Activated CD4-positive, alpha-beta T cell treated with anti-CD3 and anti-CD28 coated beads, Interleukin-2, Interleukin-4, amounts not matched to agents 100 ng/mL and 50 ng/mL, durations not matched to agents 16 hours and 8 hours (primary cell): ENCODE measurements around the gene ALKBH3.
A peak's percentile ranks its signal among the peaks of the same experiment; 100 is the strongest.

Source experiments
- DNase-seq: peaks from one replicate; pipeline ENCODE4 v3.0.0-alpha.2; 2020; ENCODE audit warnings: low spot score

ALKBH3 gene

DNA sequence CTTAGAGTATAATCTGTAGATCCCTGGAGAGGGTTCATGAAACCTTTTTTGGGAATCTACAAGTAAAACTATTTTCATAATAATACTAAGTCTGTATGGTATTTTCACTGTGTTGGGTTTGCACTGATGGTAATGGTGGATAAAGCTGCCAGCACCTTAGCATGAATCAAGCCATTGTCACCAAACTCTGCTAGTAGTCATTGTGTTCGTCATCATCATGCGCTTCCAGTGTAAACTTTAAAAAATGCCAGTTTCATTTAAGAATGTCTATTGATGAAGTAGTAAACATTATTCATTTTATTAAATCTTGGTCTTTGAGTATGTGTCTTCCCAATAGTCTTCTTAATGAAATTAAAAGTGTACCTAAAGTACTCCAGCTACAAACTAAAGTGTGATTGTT lies 15.0 kb downstream of the ALKBH3 start:
- no peak for DNase-seq

- no peak for DNase-seq
Measured at GRCh38 chr11:43898574-43898973, 17.9 kb downstream of the ALKBH3 start.

GRCh38 chr11:43899094-43899493 lies 18.5 kb downstream of the ALKBH3 start:
- DNase-seq, result no peak

- no peak for DNase-seq
Measured at GRCh38 chr11:43901551-43901950, 20.9 kb downstream of the ALKBH3 start.

DNA sequence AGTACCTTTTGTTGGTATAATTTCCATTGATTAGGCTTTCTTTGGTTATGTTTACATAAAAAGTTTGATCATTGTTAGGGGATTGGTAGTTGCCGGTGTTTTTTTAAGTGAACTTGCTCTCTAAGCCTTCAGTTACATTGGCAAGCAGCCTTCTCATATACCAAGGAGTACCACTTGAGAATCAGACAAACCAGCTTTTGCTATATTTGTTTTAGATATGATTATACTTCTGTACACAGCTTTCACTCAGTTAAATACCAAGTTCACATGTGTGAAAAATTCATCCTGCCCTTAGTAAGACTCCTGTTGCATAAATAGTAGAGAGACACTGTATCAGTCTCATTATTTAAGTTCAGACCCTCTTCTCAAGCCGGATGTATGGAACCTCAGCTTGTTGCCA lies 22.4 kb downstream of the ALKBH3 start:
- no peak for DNase-seq

DNA sequence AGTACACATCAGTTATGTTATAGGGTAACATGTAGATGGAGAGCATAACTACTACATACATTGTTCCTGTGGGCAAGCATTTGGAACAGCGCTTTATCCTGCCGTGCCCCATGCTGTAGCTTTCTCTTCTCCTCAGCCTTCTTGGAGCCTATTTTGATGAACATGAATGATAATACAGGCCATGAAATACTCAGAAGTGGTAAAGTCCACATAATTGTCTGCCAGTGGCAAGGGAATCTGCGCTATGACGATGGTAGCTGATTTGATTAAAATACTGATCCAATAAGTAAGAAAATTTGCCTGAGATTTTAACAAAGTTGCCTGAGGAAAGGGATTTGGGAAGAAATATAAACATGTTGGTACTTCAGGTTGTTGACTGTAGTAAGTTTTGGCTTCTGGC lies 23.3 kb downstream of the ALKBH3 start:
- DNase-seq, result no peak

- DNase-seq, result no peak
Measured at GRCh38 chr11:43904742-43905535, 24.3 kb downstream of the ALKBH3 start.

DNA sequence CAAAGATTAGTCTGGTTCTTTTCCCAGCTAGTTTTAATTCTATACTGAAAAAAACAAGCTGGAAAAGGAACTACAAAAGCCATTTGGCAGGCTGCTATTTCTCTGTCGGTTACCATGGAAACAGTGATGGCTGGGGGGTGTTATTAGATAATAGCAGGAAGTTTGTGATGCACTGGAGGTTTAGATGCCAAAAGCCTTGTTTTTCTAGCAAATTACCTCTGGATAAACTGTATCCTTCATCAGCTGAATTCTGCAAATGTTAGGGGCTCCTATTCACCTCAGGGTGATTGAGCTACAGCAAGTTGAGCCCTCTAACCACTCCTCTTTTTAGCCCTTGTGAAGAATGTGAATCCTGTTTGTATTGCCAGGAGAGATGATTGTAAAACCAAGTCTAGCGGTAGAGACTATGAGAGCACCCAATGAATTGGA lies 25.2 kb downstream of the ALKBH3 start:
- DNase-seq, result no peak

GRCh38 chr11:43907028-43907975 lies 26.7 kb downstream of the ALKBH3 start:
- peak; percentile 3 for DNase-seq

GRCh38 chr11:43908191-43908590 lies 27.6 kb downstream of the ALKBH3 start:
- DNase-seq, result no peak

GRCh38 chr11:43908683-43909082 lies 28.1 kb downstream of the ALKBH3 start:
- no peak for DNase-seq

- DNase-seq, result no peak
Measured at GRCh38 chr11:43913829-43914380, 33.3 kb downstream of the ALKBH3 start.

DNA sequence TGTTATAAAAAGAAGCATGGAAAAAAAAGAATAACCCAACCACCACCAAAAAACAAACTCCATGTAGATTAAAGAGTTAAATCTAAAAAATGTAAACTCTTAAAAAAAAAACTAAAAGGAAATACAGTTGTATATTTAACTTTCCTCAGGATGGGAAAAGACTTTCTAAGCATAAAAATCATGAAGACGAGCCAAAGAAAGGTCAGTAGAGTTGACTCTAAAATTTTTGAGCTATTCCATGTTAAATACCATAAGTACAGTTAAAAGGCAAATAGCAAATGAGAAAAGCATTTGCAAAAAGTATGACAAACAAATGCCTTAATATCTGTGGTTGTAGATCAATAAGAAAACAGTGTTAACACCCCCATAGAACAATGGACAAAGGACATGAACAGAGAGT lies 33.8 kb downstream of the ALKBH3 start:
- no peak for DNase-seq

GRCh38 chr11:43916621-43917020 lies 36.0 kb downstream of the ALKBH3 start:
- DNase-seq, result no peak

- DNase-seq, result no peak
Measured at GRCh38 chr11:43917851-43918250, 37.2 kb downstream of the ALKBH3 start.

DNA sequence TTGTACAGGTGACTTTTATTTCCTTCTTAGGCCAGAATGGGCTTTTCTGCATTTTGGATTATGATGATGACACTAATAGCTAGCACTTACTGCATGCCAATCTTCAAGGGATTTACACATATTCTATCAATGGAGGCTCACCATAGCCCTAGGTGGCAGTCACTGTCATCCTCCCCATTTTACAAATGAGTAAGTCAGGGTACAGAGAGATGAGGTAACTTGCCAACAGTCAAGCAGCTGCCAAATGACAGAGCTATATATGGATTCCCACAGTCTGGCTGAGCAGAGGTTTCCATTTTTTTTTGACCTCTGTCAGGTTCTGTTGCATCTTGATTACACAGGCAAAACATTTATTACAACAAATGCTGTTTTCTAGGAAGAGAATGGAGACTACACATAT lies 38.0 kb downstream of the ALKBH3 start:
- DNase-seq, result no peak

GRCh38 chr11:43919852-43920597 lies 39.4 kb downstream of the ALKBH3 start:
- DNase-seq, result no peak

DNA sequence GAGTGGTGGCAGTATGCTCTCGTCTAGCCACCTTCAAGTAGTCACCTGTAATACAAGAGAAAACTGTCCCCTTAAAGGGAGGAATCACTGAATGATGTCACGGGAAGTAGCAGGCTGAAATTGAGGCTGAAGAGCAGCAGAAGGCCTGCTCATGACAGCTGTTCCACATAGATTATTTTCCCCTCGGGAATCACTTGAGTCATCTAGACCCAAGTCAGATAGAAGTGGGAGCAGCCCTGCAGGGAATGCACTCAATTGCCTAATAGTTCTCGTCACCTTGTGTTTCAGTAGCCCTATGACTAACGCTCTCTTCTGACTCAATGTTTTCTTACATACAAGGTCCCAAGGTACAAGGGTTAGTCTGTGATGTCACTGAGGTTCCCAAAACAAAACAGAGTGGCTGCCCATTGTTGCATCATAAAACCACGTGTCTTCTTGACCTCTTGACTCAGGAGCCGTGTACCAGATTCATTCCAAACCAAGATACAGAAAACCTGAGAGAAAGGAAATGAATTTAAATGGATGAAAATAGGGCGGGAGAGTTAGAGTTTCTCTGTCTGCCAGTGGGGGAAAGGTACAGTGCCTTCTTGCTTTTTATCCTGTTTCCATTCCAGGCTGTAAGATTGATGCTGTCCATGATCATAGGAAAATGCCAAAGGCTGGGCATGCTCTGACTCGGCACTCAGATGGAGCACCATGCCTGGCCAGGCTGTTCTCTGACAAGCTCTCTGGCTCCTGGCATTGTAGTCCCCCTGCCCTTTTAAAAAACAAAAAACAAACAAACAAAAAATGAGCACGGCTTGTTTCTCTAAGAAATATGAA lies 40.2 kb downstream of the ALKBH3 start:
- peak; percentile 76 for DNase-seq

DNA sequence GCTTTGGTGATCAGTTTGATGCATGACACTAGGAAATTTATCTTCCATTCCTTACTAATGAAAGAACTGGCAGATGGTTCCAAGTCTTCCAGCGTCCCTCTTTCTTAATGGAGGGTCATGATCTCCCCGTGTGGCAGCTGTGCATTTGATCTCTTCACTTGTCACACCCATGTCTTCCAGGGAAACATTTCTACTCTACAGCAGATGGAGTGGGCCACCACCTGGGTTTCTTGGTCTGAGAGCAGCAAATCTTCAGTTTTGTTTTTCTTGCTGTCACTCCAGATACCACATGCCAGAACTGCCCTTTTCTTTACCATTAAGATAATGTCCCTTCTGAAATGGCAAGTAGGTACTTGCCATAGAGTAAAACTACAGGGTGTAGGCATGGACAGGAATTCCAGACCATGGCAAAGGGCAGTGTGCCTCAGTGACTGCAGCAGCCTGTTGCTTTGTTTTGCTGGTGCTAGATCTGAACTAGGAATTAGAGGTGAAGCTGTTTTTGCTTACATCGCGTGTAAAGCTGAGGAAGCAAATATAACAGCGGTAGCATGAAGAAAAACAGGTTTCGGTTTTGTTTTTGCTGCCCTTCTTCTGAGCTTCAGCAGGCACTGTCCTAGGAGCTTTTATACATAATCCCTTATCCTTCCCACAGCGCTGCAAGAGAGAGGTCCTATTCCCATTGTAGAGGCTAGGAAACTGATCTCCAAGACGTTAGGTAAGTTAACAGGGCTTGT lies 41.1 kb downstream of the ALKBH3 start:
- DNase-seq, result no peak

DNA sequence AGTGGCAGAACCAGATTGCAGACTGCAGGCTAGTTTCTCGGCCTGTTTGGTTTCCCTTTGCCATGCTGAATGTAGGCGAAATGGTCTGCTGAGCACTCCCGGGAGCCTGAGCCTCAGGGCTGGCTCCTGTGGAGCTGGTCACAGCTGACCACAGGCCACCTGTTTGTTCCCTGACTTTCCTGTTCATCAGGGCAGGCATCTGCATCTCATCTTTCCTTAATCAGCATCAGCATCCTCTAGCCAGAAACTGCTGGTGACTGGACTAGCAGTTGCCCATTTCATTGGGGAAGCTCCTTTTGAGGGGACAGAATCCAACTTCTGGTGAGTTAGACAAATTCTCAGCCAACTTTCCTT lies 41.6 kb downstream of the ALKBH3 start:
- no peak for DNase-seq
